Glutamatergic neuron (in vitro differentiated cells): ENCODE data around the gene SCT. TPM values are rescaled to one million over a fixed set of nuclear protein-coding genes. Genes with fewer than 3 reads are reported as not detected.
A peak's percentile ranks its signal among the peaks of the same experiment; 100 is the strongest.

Experiments used
- DNase-seq: peaks from one replicate; pipeline ENCODE4 v3.0.0; 2022
- H3K27ac Mint-ChIP-seq: one replicate; pipeline ENCODE4 v1.8.0; 2020; ENCODE audit warnings: mild to moderate bottlenecking, mixed read lengths, inconsistent platforms; ENCODE audit not compliant: unreplicated experiment
- H3K27me3 Mint-ChIP-seq: one replicate; pipeline ENCODE4 v1.8.0; 2020; ENCODE audit warnings: mild to moderate bottlenecking, moderate library complexity, mixed read lengths, inconsistent platforms; ENCODE audit not compliant: unreplicated experiment
- H3K36me3 Mint-ChIP-seq: one replicate; pipeline ENCODE4 v1.8.0; 2020; ENCODE audit warnings: mild to moderate bottlenecking, mixed read lengths, inconsistent platforms; ENCODE audit not compliant: unreplicated experiment
- H3K4me1 Mint-ChIP-seq: one replicate; pipeline ENCODE4 v1.8.0; 2020; ENCODE audit warnings: mild to moderate bottlenecking, low read depth, mixed read lengths, inconsistent platforms; ENCODE audit not compliant: unreplicated experiment
- H3K4me3 Mint-ChIP-seq: one replicate; pipeline ENCODE4 v1.8.0; 2020; ENCODE audit warnings: mild to moderate bottlenecking, mixed read lengths, inconsistent platforms; ENCODE audit not compliant: unreplicated experiment
- H3K9me3 Mint-ChIP-seq: one replicate; pipeline ENCODE4 v1.8.0; 2020; ENCODE audit warnings: mild to moderate bottlenecking, moderate library complexity, mixed read lengths, inconsistent platforms; ENCODE audit not compliant: unreplicated experiment
- CTCF ChIP-seq: fragments of 200-600 bp; sonication (generic); IDR thresholded peaks from one replicate; pipeline ENCODE4 v1.5.0; 2021; ENCODE audit not compliant: partially characterized antibody, unreplicated experiment
- total RNA-seq: library from RNA; stranded (reverse); fragmentation: NEBNext Ultra II Directional; extraction: Animal tissue kit (Norgen Biotek cat#: 25700); gene quantifications from one replicate; pipeline ENCODE4 v1.2.1, GENCODE V29; 2021; ENCODE audit not compliant: unreplicated experiment

The SCT gene
- total RNA-seq, 1 donor from 2014 or later, result not detected

- Mint-ChIP-seq H3K27ac (no peak overlapping the region), H3K4me3 (peak overlapping the region; percentile 65), H3K4me1 (peaks cover 7% of the 10 kb centered on the region), H3K27me3 (peaks cover 8% of the 10 kb centered on the region), H3K9me3 (peaks cover 7% of the 10 kb centered on the region), H3K36me3 (no peaks in the 10 kb centered on the region)
- no peak for TF ChIP-seq CTCF
- DNase-seq, result no peak
Measured at GRCh38 chr11:616320-617198, 10.4 kb downstream of the SCT start.

DNA sequence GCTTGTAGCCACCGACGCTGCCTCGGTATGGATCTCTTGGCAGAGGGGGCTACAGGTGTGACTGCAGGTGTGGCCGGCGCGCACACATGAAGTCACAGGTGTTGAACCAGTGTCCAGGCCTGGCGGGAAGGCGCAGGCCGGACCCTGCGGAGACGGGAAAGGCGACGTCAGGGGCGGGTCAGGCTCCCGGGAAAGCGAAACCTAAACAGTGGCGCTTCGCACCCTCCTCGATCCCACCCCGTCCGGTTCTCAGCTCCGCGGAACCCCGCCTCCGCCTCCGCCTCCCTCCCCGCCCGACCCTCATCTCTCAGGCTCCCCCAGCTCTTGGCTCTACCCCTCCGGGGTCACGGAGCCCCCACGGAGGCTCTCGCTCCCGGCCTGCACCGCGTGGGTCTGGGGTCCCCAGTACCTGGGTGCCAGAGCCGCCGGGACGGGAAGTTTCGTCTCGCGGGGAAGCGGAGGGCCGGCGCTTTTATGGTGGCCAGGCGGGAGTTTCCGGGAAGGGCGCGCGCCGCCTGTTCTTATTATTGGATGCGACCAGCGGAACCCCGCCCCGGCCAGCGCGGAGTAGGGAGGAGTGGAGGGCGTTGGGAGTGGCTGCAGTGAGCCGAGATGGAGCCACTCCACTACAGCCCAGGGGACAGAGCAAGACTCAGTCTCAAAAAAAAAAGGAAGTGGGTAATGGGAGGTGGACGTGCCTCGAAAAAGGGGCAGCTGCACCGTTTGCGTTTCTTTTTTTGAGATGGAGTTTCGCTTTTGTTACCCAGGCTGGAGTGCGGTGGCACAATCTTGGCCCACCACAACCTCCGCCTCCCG lies 11.3 kb downstream of the SCT start, which contains the start of gene IRF7:
Gene IRF7 (minus strand): TSS at position 447 of the 816 bp plus-strand sequence. CDS start 586 bp downstream, outside the sequence.
- no peak within 1 kb of the TSS for H3K27ac Mint-ChIP-seq
- no peak for TF ChIP-seq CTCF
- peak within 1 kb of the TSS; percentile 85 for H3K4me3 Mint-ChIP-seq
- H3K4me1 Mint-ChIP-seq, result peaks cover 8% of the 10 kb centered on the region
- H3K36me3 Mint-ChIP-seq, result no peaks in the 10 kb centered on the region
- DNase-seq, result peak; percentile 93
- peaks cover 7% of the 10 kb centered on the region for H3K9me3 Mint-ChIP-seq
- H3K27me3 Mint-ChIP-seq, result peaks cover 10% of the 10 kb centered on the region

GRCh38 chr11:614623-615503 lies 12.1 kb downstream of the SCT start:
- DNase-seq, result no peak
- Mint-ChIP-seq H3K27ac (no peak overlapping the region), H3K27me3 (peaks cover 10% of the 10 kb centered on the region), H3K4me3 (peak overlapping the region; percentile 85), H3K9me3 (peaks cover 7% of the 10 kb centered on the region), H3K4me1 (peaks cover 9% of the 10 kb centered on the region), H3K36me3 (no peaks in the 10 kb centered on the region)
- TF ChIP-seq CTCF, result no peak

- peaks cover 10% of the 10 kb centered on the region for H3K27me3 Mint-ChIP-seq
- DNase-seq, result no peak
- no peaks in the 10 kb centered on the region for H3K36me3 Mint-ChIP-seq
Measured at GRCh38 chr11:614021-614622, 12.9 kb downstream of the SCT start.

More at GRCh38 chr11:614021-614622, 12.9 kb downstream of the SCT start:
- Mint-ChIP-seq H3K4me1 (peaks cover 9% of the 10 kb centered on the region), H3K9me3 (peaks cover 9% of the 10 kb centered on the region), H3K27ac (no peak overlapping the region), H3K4me3 (peak overlapping the region; percentile 59)
- no peak for TF ChIP-seq CTCF
